HepG2 (cell line): ENCODE measurements around the gene SUN5. TPM values are rescaled to one million over a fixed set of nuclear protein-coding genes. Genes with fewer than 3 reads are reported as not detected.

Experiments
- ATAC-seq: fragments of 200-7000 bp; cut with Tn5 transposase; 3 replicates; pipeline ENCODE4 v1.9.1; 2020; ENCODE audit warnings: mild to moderate bottlenecking, moderate library complexity
- BruUV-seq: library from RNA; stranded (reverse); fragments of 400-500 nt; replicated peaks from 2 replicates; lab custom pipeline; 2021; lab: Mats Ljungman, UMichigan
- CTCF ChIA-PET: fragments of 300-600 bp; formaldehyde crosslinking; extraction: SDS; loops from one replicate; lab custom pipeline; 2021; ENCODE audit warnings: low total read pairs, inconsistent platforms, low intra/inter-chr PET ratio; lab: Yijun Ruan, JAX
- POLR2A ChIA-PET: fragments of 350-600 bp; sonication (Branson Sonifier 250); formaldehyde crosslinking; loops from one replicate; lab custom pipeline; 2020; ENCODE audit warnings: antibody characterized with exemption, inconsistent platforms; lab: Yijun Ruan, JAX
- DNase-seq: peaks from one replicate; pipeline ENCODE4 v3.0.0-alpha.2; 2015; ENCODE audit warnings: low spot score
- FAIRE-seq: peaks from 3 replicates; lab custom pipeline; 2011; peaks lifted over from hg19 to GRCh38; lab: Jason Lieb, UNC
- H2AFZ ChIP-seq: one replicate; pipeline ENCODE4 v1.6.1; 2011; ENCODE audit warnings: low read length, inconsistent platforms
- H3K27ac ChIP-seq: fragments of 300-600 bp; 3 replicates; pipeline ENCODE4 v1.8.0; 2011; ENCODE audit warnings: mixed run types, mild to moderate bottlenecking, mixed read lengths, low read length, inconsistent platforms; ENCODE audit not compliant: insufficient read depth; ENCODE audit errors: extremely low read length
- H3K27me3 ChIP-seq, 2 experiments: fragments of 200-600 bp in 1 of 2; 2 replicates in 1 of 2; 3 replicates in 1 of 2; pipeline versions ENCODE4 v1.6.0 to v1.8.0; 2011; ENCODE audit warnings: low read length in 2 of 2, mild to moderate bottlenecking in 2 of 2, moderate library complexity in 2 of 2, inconsistent platforms in 1 of 2; ENCODE audit not compliant: insufficient read depth in 2 of 2, control insufficient read depth in 1 of 2
- H3K36me3 ChIP-seq, 2 experiments: fragments of 200-600 bp in 1 of 2; replicated peaks in 1 of 2; 2 replicates in 1 of 2; 3 replicates in 1 of 2; pipeline versions ENCODE4 v1.5.1 to v1.8.0; 2011; ENCODE audit warnings: low read length in 2 of 2, inconsistent platforms in 1 of 2; ENCODE audit not compliant: insufficient read depth in 2 of 2, control insufficient read depth in 1 of 2
- H3K4me1 ChIP-seq: 2 replicates; pipeline ENCODE4 v1.5.1; 2012; ENCODE audit warnings: low read length, inconsistent platforms; ENCODE audit not compliant: insufficient read depth
- H3K4me2 ChIP-seq: 2 replicates; pipeline ENCODE4 v1.6.0; 2011; ENCODE audit warnings: low read depth, low read length, inconsistent platforms
- H3K4me3 ChIP-seq, 3 experiments: fragments of 200-600 bp in 1 of 3; sonication (generic), shearing (Covaris generic) in 1 of 3; replicated peaks in 1 of 3; 2 replicates each; pipeline ENCODE4 v1.5.1; 2011 to 2016; ENCODE audit warnings: low read length in 3 of 3, inconsistent platforms in 2 of 3, low read depth in 2 of 3, mild to moderate bottlenecking in 2 of 3, control low read depth in 1 of 3, mixed read lengths in 1 of 3; ENCODE audit not compliant: insufficient read depth in 1 of 3
- H3K79me2 ChIP-seq: one replicate; pipeline ENCODE4 v1.6.1; 2011; ENCODE audit warnings: low read length, inconsistent platforms; ENCODE audit not compliant: insufficient read depth
- H3K9ac ChIP-seq: 2 replicates; pipeline ENCODE4 v1.6.0; 2011; ENCODE audit warnings: mild to moderate bottlenecking, low read depth, low read length, inconsistent platforms; ENCODE audit not compliant: insufficient read depth
- H3K9me3 ChIP-seq: 2 replicates; pipeline ENCODE4 v1.5.1; 2012; ENCODE audit warnings: mild to moderate bottlenecking, low read length
- H4K20me1 ChIP-seq: 2 replicates; pipeline ENCODE4 v1.6.0; 2011; ENCODE audit warnings: inconsistent platforms, mild to moderate bottlenecking, low read length, moderate library complexity; ENCODE audit not compliant: insufficient read depth
- HNRNPLL ChIP-seq: fragments of 200-400 bp; formaldehyde crosslinking; IDR thresholded peaks from 2 replicates; pipeline ENCODE4 v1.6.1; 2017; ENCODE audit warnings: mild to moderate bottlenecking, low read depth, low read length; ENCODE audit not compliant: poor library complexity, severe bottlenecking
- NRL ChIP-seq: sonication (generic); formaldehyde crosslinking; IDR thresholded peaks from 2 replicates; pipeline ENCODE4 v1.5.0; 2020; ENCODE audit warnings: missing genetic modification reagents, mild to moderate bottlenecking, moderate library complexity, borderline replicate concordance
- RBAK ChIP-seq: sonication (generic); formaldehyde crosslinking; IDR thresholded peaks from 2 replicates; pipeline ENCODE4 v1.5.1; 2020; ENCODE audit warnings: mild to moderate bottlenecking, missing genetic modification reagents
- ZNF557 ChIP-seq: sonication (generic); formaldehyde crosslinking; IDR thresholded peaks from 2 replicates; pipeline ENCODE4 v1.4.0; 2020; ENCODE audit warnings: missing genetic modification reagents
- ZNF563 ChIP-seq: sonication (generic); formaldehyde crosslinking; IDR thresholded peaks from 2 replicates; pipeline ENCODE4 v1.8.0; 2022; ENCODE audit warnings: mild to moderate bottlenecking, moderate library complexity, missing genetic modification reagents
- ZNF629 ChIP-seq: sonication (generic); formaldehyde crosslinking; conservative IDR thresholded peaks from 2 replicates; pipeline ENCODE4 v1.5.0; 2020; ENCODE audit warnings: missing genetic modification reagents
- whole genome bisulfite sequencing: methylation state at CpG from one replicate; pipeline ENCODE4 v1.1.6; 2017; ENCODE audit warnings: low lambda C conversion rate; 5-methylcytosine and 5-hydroxymethylcytosine counted together
- in situ Hi-C: cut with HindIII; loops from 2 replicates; pipeline ENCODE4 v1.10.0; 2017; ENCODE audit warnings: low pct_unique_long_range_greater_than_20kb; ENCODE audit not compliant: extremely low pct_ligation_motif_present
- intact Hi-C: fragments of 100-400 bp; cut with micrococcal nuclease; formaldehyde crosslinking; loops from one replicate; pipeline ENCODE4 v1.10.0; 2022; ENCODE audit not compliant: unreplicated experiment
- polyA plus RNA-seq, 8 experiments: library from polyadenylated mRNA; depleted of rRNA in 3 of 8; stranded (reverse) in 7 of 8; unstranded in 1 of 8; fragments of >200 nt; fragmentation: Illumina TruSeq in 4 of 8; extraction: Trizol in 4 of 8; gene quantifications; 2 replicates each; pipeline versions ENCODE4 v1.2.1 to v1.2.3, GENCODE V29; 2011 to 2016; ENCODE audit warnings: low read depth in 4 of 8, missing spikeins in 1 of 8, mixed read lengths in 1 of 8; ENCODE audit not compliant: insufficient read depth in 1 of 8
- total RNA-seq, 5 experiments: library from RNA; depleted of rRNA; stranded (reverse); fragments of >200 nt; fragmentation: Illumina TruSeq; extraction: Trizol; gene quantifications; 2 replicates each; pipeline ENCODE4 v1.2.3, GENCODE V29; 2016; ENCODE audit warnings: low read depth in 1 of 5
- TF ChIP-seq, protein P1 (sequence below): IDR thresholded peaks from 2 replicates; pipeline ENCODE4 v1.6.1; 2018; ENCODE audit warnings: missing genetic modification reagents, mild to moderate bottlenecking, missing compliant biosample characterization
- TF ChIP-seq, protein P2 (sequence below): sonication (generic); formaldehyde crosslinking; IDR thresholded peaks from 2 replicates; pipeline ENCODE4 v1.5.0; 2020; ENCODE audit warnings: mild to moderate bottlenecking, missing genetic modification reagents
- TF ChIP-seq, protein P3 (sequence below), 2 experiments: fragments of 450-650 bp in 1 of 2; sonication (generic) in 1 of 2; formaldehyde crosslinking in 1 of 2; IDR thresholded peaks; 2 replicates each; pipeline versions ENCODE4 v1.6.1 to v1.8.0; 2016 to 2022; ENCODE audit warnings: antibody characterized with exemption in 1 of 2, mild to moderate bottlenecking in 1 of 2, missing genetic modification reagents in 1 of 2

SUN5 gene
- total and polyA plus RNA-seq, 2 of the 13 experiments (the other 11 are each of a cell fraction or from before 2014, with no cell fraction given) = not detected

DNA sequence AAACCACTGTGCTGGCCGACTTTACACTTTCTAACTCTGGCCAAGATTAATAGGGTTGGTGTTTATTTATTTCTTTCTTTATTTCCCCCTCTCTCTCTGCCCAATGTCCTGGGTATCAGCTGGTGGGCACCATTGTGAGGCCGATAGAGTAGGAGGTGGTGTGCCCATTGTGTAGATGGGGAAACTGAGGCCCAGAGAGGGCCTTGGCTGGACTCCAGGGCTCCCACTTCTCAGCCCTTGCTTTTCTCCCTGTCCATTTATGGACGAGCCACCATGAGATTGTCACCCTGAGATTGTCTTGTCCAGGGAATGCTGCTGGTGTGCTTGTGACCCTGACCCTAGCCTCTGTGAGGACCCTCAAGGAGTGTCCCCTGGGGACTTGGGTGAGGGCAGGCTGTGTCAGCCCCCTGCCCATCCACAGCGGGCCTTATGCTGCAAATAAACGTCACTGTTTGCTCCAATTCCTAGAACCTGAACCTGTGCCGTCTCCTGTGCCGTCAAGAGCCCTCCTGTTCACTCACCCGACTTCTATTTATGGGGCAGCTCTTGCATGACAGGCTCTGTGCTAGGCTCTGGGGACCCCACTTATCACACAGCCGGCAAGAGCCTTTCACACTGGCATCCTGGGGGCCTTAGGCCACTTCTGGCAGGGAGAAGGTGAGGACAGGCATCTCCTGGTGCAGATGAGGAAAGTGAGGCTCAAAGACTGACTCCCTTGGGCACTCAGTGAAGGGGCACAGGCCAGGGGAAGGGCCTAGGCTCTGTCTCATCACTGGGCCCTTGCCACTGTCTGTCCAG lies 24.8 kb downstream of the SUN5 start:
- in situ Hi-C loops = no loop called here
- no TSS peak for BruUV-seq
- H3K4me3 ChIP-seq = no peak overlapping the region
- ATAC-seq (no peak), DNase-seq (no peak)
- WGBS = 16% methylated on average over 9 of the region's 9 CpGs
- H3K4me2 ChIP-seq = no peak overlapping the region
- H3K27ac ChIP-seq = no peak overlapping the region
- H3K4me1 ChIP-seq = peaks cover 66% of the 10 kb centered on the region
- H2AFZ ChIP-seq = no peak overlapping the region
- TF ChIP-seq HNRNPLL (no peak), ZNF557 (CRISPR knock-in tag) (no peak), ZNF629 (CRISPR knock-in tag) (peak; percentile 70), ZNF563 (CRISPR knock-in tag) (0 out of 2 replicates have a peak, but pooled peaks have one; percentile 15), NRL (CRISPR knock-in tag) (peak; percentile 51; the same call in 1 of the 2 replicates), RBAK (no peak)
- TF ChIP-seq, protein P1, sequence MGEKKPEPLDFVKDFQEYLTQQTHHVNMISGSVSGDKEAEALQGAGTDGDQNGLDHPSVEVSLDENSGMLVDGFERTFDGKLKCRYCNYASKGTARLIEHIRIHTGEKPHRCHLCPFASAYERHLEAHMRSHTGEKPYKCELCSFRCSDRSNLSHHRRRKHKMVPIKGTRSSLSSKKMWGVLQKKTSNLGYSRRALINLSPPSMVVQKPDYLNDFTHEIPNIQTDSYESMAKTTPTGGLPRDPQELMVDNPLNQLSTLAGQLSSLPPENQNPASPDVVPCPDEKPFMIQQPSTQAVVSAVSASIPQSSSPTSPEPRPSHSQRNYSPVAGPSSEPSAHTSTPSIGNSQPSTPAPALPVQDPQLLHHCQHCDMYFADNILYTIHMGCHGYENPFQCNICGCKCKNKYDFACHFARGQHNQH = no peak
- TF ChIP-seq, protein P2, sequence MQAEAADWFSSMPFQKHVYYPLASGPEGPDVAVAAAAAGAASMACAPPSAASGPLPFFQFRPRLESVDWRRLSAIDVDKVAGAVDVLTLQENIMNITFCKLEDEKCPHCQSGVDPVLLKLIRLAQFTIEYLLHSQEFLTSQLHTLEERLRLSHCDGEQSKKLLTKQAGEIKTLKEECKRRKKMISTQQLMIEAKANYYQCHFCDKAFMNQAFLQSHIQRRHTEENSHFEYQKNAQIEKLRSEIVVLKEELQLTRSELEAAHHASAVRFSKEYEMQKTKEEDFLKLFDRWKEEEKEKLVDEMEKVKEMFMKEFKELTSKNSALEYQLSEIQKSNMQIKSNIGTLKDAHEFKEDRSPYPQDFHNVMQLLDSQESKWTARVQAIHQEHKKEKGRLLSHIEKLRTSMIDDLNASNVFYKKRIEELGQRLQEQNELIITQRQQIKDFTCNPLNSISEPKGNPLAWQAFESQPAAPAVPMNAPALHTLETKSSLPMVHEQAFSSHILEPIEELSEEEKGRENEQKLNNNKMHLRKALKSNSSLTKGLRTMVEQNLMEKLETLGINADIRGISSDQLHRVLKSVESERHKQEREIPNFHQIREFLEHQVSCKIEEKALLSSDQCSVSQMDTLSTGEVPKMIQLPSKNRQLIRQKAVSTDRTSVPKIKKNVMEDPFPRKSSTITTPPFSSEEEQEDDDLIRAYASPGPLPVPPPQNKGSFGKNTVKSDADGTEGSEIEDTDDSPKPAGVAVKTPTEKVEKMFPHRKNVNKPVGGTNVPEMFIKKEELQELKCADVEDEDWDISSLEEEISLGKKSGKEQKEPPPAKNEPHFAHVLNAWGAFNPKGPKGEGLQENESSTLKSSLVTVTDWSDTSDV (CRISPR knock-in tag) = 0 out of 2 replicates have a peak, but pooled peaks have one; percentile 25
- TF ChIP-seq, protein P3, sequence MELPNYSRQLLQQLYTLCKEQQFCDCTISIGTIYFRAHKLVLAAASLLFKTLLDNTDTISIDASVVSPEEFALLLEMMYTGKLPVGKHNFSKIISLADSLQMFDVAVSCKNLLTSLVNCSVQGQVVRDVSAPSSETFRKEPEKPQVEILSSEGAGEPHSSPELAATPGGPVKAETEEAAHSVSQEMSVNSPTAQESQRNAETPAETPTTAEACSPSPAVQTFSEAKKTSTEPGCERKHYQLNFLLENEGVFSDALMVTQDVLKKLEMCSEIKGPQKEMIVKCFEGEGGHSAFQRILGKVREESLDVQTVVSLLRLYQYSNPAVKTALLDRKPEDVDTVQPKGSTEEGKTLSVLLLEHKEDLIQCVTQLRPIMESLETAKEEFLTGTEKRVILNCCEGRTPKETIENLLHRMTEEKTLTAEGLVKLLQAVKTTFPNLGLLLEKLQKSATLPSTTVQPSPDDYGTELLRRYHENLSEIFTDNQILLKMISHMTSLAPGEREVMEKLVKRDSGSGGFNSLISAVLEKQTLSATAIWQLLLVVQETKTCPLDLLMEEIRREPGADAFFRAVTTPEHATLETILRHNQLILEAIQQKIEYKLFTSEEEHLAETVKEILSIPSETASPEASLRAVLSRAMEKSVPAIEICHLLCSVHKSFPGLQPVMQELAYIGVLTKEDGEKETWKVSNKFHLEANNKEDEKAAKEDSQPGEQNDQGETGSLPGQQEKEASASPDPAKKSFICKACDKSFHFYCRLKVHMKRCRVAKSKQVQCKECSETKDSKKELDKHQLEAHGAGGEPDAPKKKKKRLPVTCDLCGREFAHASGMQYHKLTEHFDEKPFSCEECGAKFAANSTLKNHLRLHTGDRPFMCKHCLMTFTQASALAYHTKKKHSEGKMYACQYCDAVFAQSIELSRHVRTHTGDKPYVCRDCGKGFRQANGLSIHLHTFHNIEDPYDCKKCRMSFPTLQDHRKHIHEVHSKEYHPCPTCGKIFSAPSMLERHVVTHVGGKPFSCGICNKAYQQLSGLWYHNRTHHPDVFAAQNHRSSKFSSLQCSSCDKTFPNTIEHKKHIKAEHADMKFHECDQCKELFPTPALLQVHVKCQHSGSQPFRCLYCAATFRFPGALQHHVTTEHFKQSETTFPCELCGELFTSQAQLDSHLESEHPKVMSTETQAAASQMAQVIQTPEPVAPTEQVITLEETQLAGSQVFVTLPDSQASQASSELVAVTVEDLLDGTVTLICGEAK (IDR thresholded peaks at IDR 0.05) = no peak
- TF ChIP-seq, protein P3 (CRISPR knock-in tag; IDR thresholded peaks at IDR 0.05) = 0 out of 2 replicates have a peak, but pooled peaks have one; percentile 13
- TF ChIP-seq, all 625 proteins: peak for 5
- Histone ChIP-seq H3K9me3 (no peaks in the 10 kb centered on the region), H3K9ac (no peak overlapping the region), H3K36me3 (no peaks in the 10 kb centered on the region), H4K20me1 (no peaks in the 10 kb centered on the region), H3K79me2 (no peaks in the 10 kb centered on the region), H3K27me3 (peaks cover 9 to 59% of the 10 kb centered on the region in 2 experiments)
- CTCF ChIA-PET = no interaction called here
- intact Hi-C loops = no loop called here
- FAIRE-seq = no peak
- POLR2A ChIA-PET = no interaction called here
